ENCODE measurements around the gene PNPLA5. TPM values are rescaled to one million over a fixed set of nuclear protein-coding genes. Genes with fewer than 3 reads are reported as not detected.

Gene PNPLA5
- total RNA-seq, 1 donor from 2014 or later = not detected

GRCh38 chr22:43838571-43839307 is 53.1 kb downstream of the PNPLA5 start:
- no peak for DNase-seq (ENCODE audit: low spot score)

- no peak for DNase-seq (ENCODE audit: low spot score)
These were observed 53.7 kb downstream of the PNPLA5 start for GRCh38 chr22:43838161-43838560.

GRCh38 chr22:43837666-43838065 is 54.1 kb downstream of the PNPLA5 start:
- no peak for DNase-seq (ENCODE audit: low spot score)

GRCh38 chr22:43835736-43836135 is 56.1 kb downstream of the PNPLA5 start:
- DNase-seq (ENCODE audit: low spot score) = no peak

- DNase-seq (ENCODE audit: low spot score) = no peak
These were observed 56.6 kb downstream of the PNPLA5 start for GRCh38 chr22:43835166-43835565.

GRCh38 chr22:43833286-43834240 is 58.2 kb downstream of the PNPLA5 start:
- DNase-seq (ENCODE audit: low spot score) = no peak

- no peak for DNase-seq (ENCODE audit: low spot score)
These were observed 59.2 kb downstream of the PNPLA5 start for GRCh38 chr22:43832393-43833265.

- DNase-seq (ENCODE audit: low spot score) = no peak
These were observed 60.0 kb downstream of the PNPLA5 start for GRCh38 chr22:43831561-43832392.

GRCh38 chr22:43830931-43831560 is 60.8 kb downstream of the PNPLA5 start:
- no peak for DNase-seq (ENCODE audit: low spot score)

GRCh38 chr22:43829904-43830851 is 61.6 kb downstream of the PNPLA5 start:
- no peak for DNase-seq (ENCODE audit: low spot score)

Other genes starting within 250 kb of the PNPLA5 start
- gene EFCAB6, start 79.7 kb downstream of the PNPLA5 start, total RNA-seq = 4.1 TPM
- 0.43 TPM for gene SULT4A1, start 29.5 kb downstream of the PNPLA5 start, total RNA-seq
- gene PNPLA3, start 31.8 kb upstream of the PNPLA5 start, total RNA-seq = 11.4 TPM
- 51.8 TPM for gene SAMM50, start 63.4 kb upstream of the PNPLA5 start, total RNA-seq
- gene PARVB, start 132.3 kb upstream of the PNPLA5 start, total RNA-seq = 16.5 TPM

Data from mucosa of gallbladder (tissue), 1 donor.